Endodermal cell (in vitro differentiated cells): ENCODE data around the gene PPP2R5C. TPM values are rescaled to one million over a fixed set of nuclear protein-coding genes. Genes with fewer than 3 reads are reported as not detected.

Source experiments
- DNase-seq: peaks from one replicate; pipeline ENCODE4 v3.0.0-alpha.2; 2017
- H3K27ac ChIP-seq: 2 replicates; pipeline ENCODE4 v1.5.1; 2013; ENCODE audit warnings: mild to moderate bottlenecking, low read depth, low read length, moderate library complexity
- H3K27me3 ChIP-seq: 2 replicates; pipeline ENCODE4 v1.6.1; 2013; ENCODE audit warnings: mild to moderate bottlenecking, low read length, moderate library complexity; ENCODE audit not compliant: insufficient read depth, control insufficient read depth, poor library complexity, severe bottlenecking
- H3K36me3 ChIP-seq: 2 replicates; pipeline ENCODE4 v1.7.0; 2013; ENCODE audit warnings: mild to moderate bottlenecking, low read length, moderate library complexity; ENCODE audit not compliant: control insufficient read depth, insufficient read depth
- H3K4me1 ChIP-seq: one replicate; pipeline ENCODE4 v1.7.0; 2013; ENCODE audit warnings: low read length; ENCODE audit not compliant: control insufficient read depth, insufficient read depth
- H3K4me3 ChIP-seq: 2 replicates; pipeline ENCODE4 v1.5.1; 2013; ENCODE audit warnings: mild to moderate bottlenecking, low read length, moderate library complexity
- H3K9ac ChIP-seq: 2 replicates; pipeline ENCODE4 v1.6.1; 2013; ENCODE audit warnings: mild to moderate bottlenecking, low read length, moderate library complexity; ENCODE audit not compliant: poor library complexity, severe bottlenecking; ENCODE audit errors: extremely low read depth
- H3K9me3 ChIP-seq: 2 replicates; pipeline ENCODE4 v1.6.1; 2013; ENCODE audit warnings: mild to moderate bottlenecking, low read length, moderate library complexity; ENCODE audit not compliant: control insufficient read depth
- H3K27ac Mint-ChIP-seq: 2 replicates; pipeline ENCODE4 v1.8.0; 2020; ENCODE audit warnings: mixed read lengths
- H3K27me3 Mint-ChIP-seq: 2 replicates; pipeline ENCODE4 v1.8.0; 2021; ENCODE audit warnings: mild to moderate bottlenecking, mixed read lengths; ENCODE audit not compliant: insufficient read depth
- H3K36me3 Mint-ChIP-seq: 2 replicates; pipeline ENCODE4 v1.8.0; 2020; ENCODE audit warnings: low read depth, mixed read lengths
- H3K4me1 Mint-ChIP-seq: 2 replicates; pipeline ENCODE4 v1.8.0; 2020; ENCODE audit warnings: mixed read lengths
- H3K4me3 Mint-ChIP-seq: 2 replicates; pipeline ENCODE4 v1.8.0; 2020; ENCODE audit warnings: mild to moderate bottlenecking, moderate library complexity, mixed read lengths
- H3K9me3 Mint-ChIP-seq: 2 replicates; pipeline ENCODE4 v1.8.0; 2020; ENCODE audit warnings: mild to moderate bottlenecking, mixed read lengths
- CTCF ChIP-seq: fragments of 200-600 bp; sonication (generic); conservative IDR thresholded peaks from 2 replicates; pipeline ENCODE4 v1.5.0; 2021; ENCODE audit warnings: antibody characterized with exemption, mild to moderate bottlenecking
- WGBS, 2 experiments: methylation state at CpG; one replicate each; pipeline versions ENCODE4 v1.1.5 to v1.1.7; 2013; ENCODE audit warnings: missing lambda C conversion rate in 2 of 2, mixed read lengths in 1 of 2; ENCODE audit not compliant: insufficient coverage in 1 of 2, insufficient read length in 1 of 2; 5-methylcytosine and 5-hydroxymethylcytosine counted together
- total RNA-seq, 2 donors: library from RNA; stranded (reverse); fragmentation: NEBNext Ultra II Directional in 1 of 2; extraction: Animal tissue kit (Norgen Biotek cat#: 25700) in 1 of 2; gene quantifications; 2 replicates in 1 of 2; 3 replicates in 1 of 2; pipeline ENCODE4 v1.2.1, GENCODE V29; 2021

PPP2R5C gene
- total RNA-seq, 2 donors from 2014 or later, result 116 to 117 TPM

DNA sequence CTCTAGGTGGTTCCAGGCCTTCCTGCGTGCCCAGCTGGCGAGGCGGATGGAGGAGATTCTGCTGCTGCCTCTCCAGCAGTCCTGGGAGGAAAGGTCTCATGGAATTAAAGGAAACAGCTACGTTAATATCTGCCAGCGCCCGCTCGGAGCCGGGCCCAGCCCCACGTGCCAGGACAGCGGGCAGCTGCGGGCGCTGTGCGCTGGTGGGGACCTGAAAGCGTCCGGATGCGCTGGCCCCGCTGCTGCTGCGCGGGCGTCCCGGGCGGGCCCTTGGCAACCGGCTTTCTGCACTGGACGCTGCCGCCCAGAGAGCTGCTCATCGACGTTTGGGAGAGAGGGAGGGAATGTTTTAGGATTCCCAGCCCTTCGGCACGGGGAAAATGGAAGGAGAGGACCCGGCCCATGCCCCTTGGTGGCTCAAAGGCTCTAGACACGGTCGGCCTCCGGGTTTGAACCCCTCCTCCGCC is 194.2 kb downstream of the PPP2R5C start:
- H3K9me3 Mint-ChIP-seq, result no peaks in the 10 kb centered on the region
- no peaks in the 10 kb centered on the region for H3K36me3 Mint-ChIP-seq

GRCh38 chr14:101956179-101956885 is 194.8 kb downstream of the PPP2R5C start:
- Histone ChIP-seq H3K4me3 (no peak overlapping the region), H3K9ac (no peak overlapping the region), H3K27me3 (peaks cover 9% of the 10 kb centered on the region), H3K9me3 (no peaks in the 10 kb centered on the region), H3K36me3 (no peaks in the 10 kb centered on the region), H3K4me1 (no peaks in the 10 kb centered on the region), H3K27ac (no peak overlapping the region)
- DNase-seq, result no peak
- no peaks in the 10 kb centered on the region for H3K36me3 Mint-ChIP-seq
- peaks cover 6% of the 10 kb centered on the region for H3K4me1 Mint-ChIP-seq
- 87 to 89% methylated on average over 16 to 25 of the region's 25 CpGs for WGBS, 2 experiments
- peaks cover 13% of the 10 kb centered on the region for H3K27me3 Mint-ChIP-seq
- no peak overlapping the region for H3K27ac Mint-ChIP-seq
- TF ChIP-seq CTCF, result no peak
- H3K9me3 Mint-ChIP-seq, result no peaks in the 10 kb centered on the region
- H3K4me3 Mint-ChIP-seq, result no peak overlapping the region

More for the DNA sequence above, 194.2 kb downstream of the PPP2R5C start:
- H3K4me3 ChIP-seq, result no peak overlapping the region
- no peak overlapping the region for H3K9ac ChIP-seq
- no peak for TF ChIP-seq CTCF
- 84 to 90% methylated on average over 21 to 34 of the region's 34 CpGs for WGBS, 2 experiments
- Mint-ChIP-seq H3K27ac (no peak overlapping the region), H3K27me3 (peaks cover 9% of the 10 kb centered on the region), H3K4me1 (peaks cover 6% of the 10 kb centered on the region), H3K4me3 (no peak overlapping the region)
- H3K36me3 ChIP-seq, result no peaks in the 10 kb centered on the region
- DNase-seq, result no peak
- no peaks in the 10 kb centered on the region for H3K9me3 ChIP-seq
- H3K27ac ChIP-seq, result no peak overlapping the region
- no peaks in the 10 kb centered on the region for H3K4me1 ChIP-seq
- H3K27me3 ChIP-seq, result peaks cover 9% of the 10 kb centered on the region

- peaks cover 25% of the 10 kb centered on the region for H3K27me3 Mint-ChIP-seq
- Histone ChIP-seq H3K9ac (no peak overlapping the region), H3K4me1 (no peaks in the 10 kb centered on the region), H3K36me3 (no peaks in the 10 kb centered on the region), H3K27me3 (peaks cover 12% of the 10 kb centered on the region), H3K9me3 (no peaks in the 10 kb centered on the region), H3K27ac (no peak overlapping the region), H3K4me3 (no peak overlapping the region)
- peaks cover 7% of the 10 kb centered on the region for H3K4me1 Mint-ChIP-seq
- TF ChIP-seq CTCF, result no peak
- no peak for DNase-seq
- no peak overlapping the region for H3K4me3 Mint-ChIP-seq
- no peaks in the 10 kb centered on the region for H3K9me3 Mint-ChIP-seq
- WGBS, 2 experiments, result 86 to 90% methylated on average over 10 to 13 of the region's 13 CpGs
- H3K27ac Mint-ChIP-seq, result no peak overlapping the region
- no peaks in the 10 kb centered on the region for H3K36me3 Mint-ChIP-seq
Observed at GRCh38 chr14:101957406-101958234, 196.1 kb downstream of the PPP2R5C start.
